GM12878 (cell line): ENCODE data around the gene OR10H1. TPM values are rescaled to one million over a fixed set of nuclear protein-coding genes. Genes with fewer than 3 reads are reported as not detected.

Experiments used
- ATAC-seq: fragments of 200-7000 bp; cut with Tn5 transposase; 3 replicates; pipeline ENCODE4 v1.9.1; 2020; ENCODE audit warnings: mild to moderate bottlenecking, moderate library complexity
- BruUV-seq: library from RNA; stranded (reverse); fragments of 400-500 nt; replicated peaks from 2 replicates; lab custom pipeline; 2021; lab: Mats Ljungman, UMichigan
- CTCF ChIA-PET: fragments of 300-600 bp; sonication (Branson Sonifier 250); formaldehyde crosslinking; extraction: SDS; loops from one replicate; lab custom pipeline; 2021; ENCODE audit warnings: inconsistent platforms; lab: Yijun Ruan, JAX
- POLR2A ChIA-PET: fragments of 350-600 bp; formaldehyde crosslinking; extraction: SDS; loops from one replicate; lab custom pipeline; 2021; ENCODE audit warnings: inconsistent platforms; lab: Charles Lee
- RAD21 ChIA-PET: fragments of 300-600 bp; sonication (Branson Sonifier 250); formaldehyde crosslinking; loops from one replicate; lab custom pipeline; 2023; ENCODE audit warnings: antibody characterized with exemption; ENCODE audit not compliant: unreplicated experiment; lab: Charles Lee
- SMC1A ChIA-PET: fragments of 300-600 bp; sonication (Branson Sonifier 250); formaldehyde crosslinking; loops from one replicate; lab custom pipeline; 2023; ENCODE audit not compliant: unreplicated experiment, uncharacterized antibody; lab: Charles Lee
- DNase-seq: peaks from one replicate; pipeline ENCODE4 v3.0.0-alpha.2; 2011; ENCODE audit warnings: low read depth, low spot score
- FAIRE-seq: peaks from 3 replicates; lab custom pipeline; 2011; peaks lifted over from hg19 to GRCh38; lab: Jason Lieb, UNC
- H2AFZ ChIP-seq: 2 replicates; pipeline ENCODE4 v1.6.0; 2011; ENCODE audit warnings: low read depth, low read length, control low read depth; ENCODE audit not compliant: control insufficient read depth
- H3K27ac ChIP-seq: 2 replicates; pipeline ENCODE4 v1.5.1; 2011; ENCODE audit warnings: control low read depth; ENCODE audit not compliant: control insufficient read depth, insufficient read depth
- H3K27me3 ChIP-seq, 2 experiments: replicated peaks in 1 of 2; 2 replicates each; pipeline versions ENCODE4 v1.6.0 to v1.6.1; 2011; ENCODE audit warnings: low read length in 1 of 2; ENCODE audit not compliant: control insufficient read depth in 2 of 2, insufficient read depth in 2 of 2
- H3K36me3 ChIP-seq, 2 experiments: 2 replicates each; pipeline ENCODE4 v1.5.1; 2011; ENCODE audit warnings: low read length in 1 of 2; ENCODE audit not compliant: control insufficient read depth in 2 of 2, insufficient read depth in 2 of 2
- H3K4me1 ChIP-seq: 2 replicates; pipeline ENCODE4 v1.6.1; 2011; ENCODE audit warnings: mild to moderate bottlenecking, low read length, moderate library complexity, mixed read lengths; ENCODE audit not compliant: control insufficient read depth, insufficient read depth
- H3K4me2 ChIP-seq: 2 replicates; pipeline ENCODE4 v1.6.0; 2011; ENCODE audit warnings: control low read depth; ENCODE audit not compliant: control insufficient read depth, insufficient read depth
- H3K4me3 ChIP-seq: fragments of 200-600 bp; sonication (generic); 2 replicates; pipeline ENCODE4 v1.5.1; 2016
- H3K79me2 ChIP-seq: 2 replicates; pipeline ENCODE4 v1.6.0; 2011; ENCODE audit warnings: low read length; ENCODE audit not compliant: control insufficient read depth, insufficient read depth
- H3K9ac ChIP-seq: 2 replicates; pipeline ENCODE4 v1.8.0; 2011; ENCODE audit warnings: low read length, control low read depth, mixed read lengths; ENCODE audit not compliant: control insufficient read depth, insufficient read depth
- H3K9me3 ChIP-seq: replicated peaks from 3 replicates; pipeline ENCODE4 v1.5.1; 2011; ENCODE audit warnings: mild to moderate bottlenecking, low read length; ENCODE audit not compliant: control insufficient read depth, insufficient read depth
- H4K20me1 ChIP-seq: 2 replicates; pipeline ENCODE4 v1.6.0; 2011; ENCODE audit not compliant: control insufficient read depth, insufficient read depth
- BCLAF1 ChIP-seq: fragments of 450-650 bp; IDR thresholded peaks from 2 replicates; pipeline ENCODE4 v1.6.1; 2017; ENCODE audit warnings: antibody characterized with exemption, mild to moderate bottlenecking, moderate library complexity
- CBX5 ChIP-seq: sonication (generic); IDR thresholded peaks from 2 replicates; pipeline ENCODE4 v1.6.1; 2016; ENCODE audit warnings: low read depth, moderate library complexity, mild to moderate bottlenecking, inconsistent platforms
- EP300 ChIP-seq, 2 experiments: fragments of 150-350 bp in 1 of 2; IDR thresholded peaks; 2 replicates each; pipeline ENCODE4 v1.6.1; 2011 to 2012; ENCODE audit warnings: low read depth in 2 of 2, low read length in 2 of 2, borderline replicate concordance in 1 of 2, improper control_type of control experiment in 1 of 2, inconsistent platforms in 1 of 2; ENCODE audit not compliant: control insufficient read depth in 1 of 2
- MTA3 ChIP-seq: IDR thresholded peaks from 2 replicates; pipeline ENCODE4 v1.6.1; 2012; ENCODE audit warnings: low read length, inconsistent platforms, borderline replicate concordance
- POU2F2 ChIP-seq: IDR thresholded peaks from 3 replicates; pipeline ENCODE4 v1.6.1; 2011; ENCODE audit warnings: low read depth, mild to moderate bottlenecking, low read length, borderline replicate concordance
- YY1 ChIP-seq: IDR thresholded peaks from 2 replicates; pipeline ENCODE4 v1.6.1; 2011; ENCODE audit warnings: low read depth, mild to moderate bottlenecking, low read length
- WGBS: methylation state at CpG from one replicate; pipeline ENCODE4 v1.1.6; 2016; ENCODE audit warnings: low lambda C conversion rate; ENCODE audit not compliant: insufficient replicate concordance, insufficient coverage; ENCODE audit errors: missing lambda C conversion rate; 5-methylcytosine and 5-hydroxymethylcytosine counted together
- in situ Hi-C: fragments of 300-500 bp; cut with MboI; formaldehyde crosslinking; loops from 9 replicates; pipeline ENCODE4 v1.14.3; 2018; ENCODE audit warnings: mixed read lengths
- intact Hi-C: fragments of 100-400 bp; cut with micrococcal nuclease; formaldehyde crosslinking; loops from one replicate; pipeline ENCODE4 v1.14.2; 2022; ENCODE audit not compliant: unreplicated experiment
- polyA plus RNA-seq, 11 experiments: library from polyadenylated mRNA; depleted of rRNA in 4 of 11; unstranded in 6 of 11; stranded (reverse) in 5 of 11; fragments of >200 nt; fragmentation: Nextera tagmentation in 4 of 11; fragmentation: Illumina TruSeq in 1 of 11; extraction: Ambion mirVana in 4 of 11; extraction: Trizol in 1 of 11; gene quantifications; 1 replicate in 1 of 11; 2 replicates in 10 of 11; pipeline versions ENCODE4 v1.2.1 to v1.2.3, GENCODE V29; 2011 to 2016; ENCODE audit warnings: inconsistent platforms in 2 of 11, missing spikeins in 2 of 11, low read depth in 1 of 11
- total RNA-seq, 4 experiments: library from RNA; depleted of rRNA in 3 of 4; stranded (reverse); fragments of >200 nt in 3 of 4; fragmentation: Illumina TruSeq in 1 of 4; extraction: Trizol in 1 of 4; gene quantifications; 2 replicates each; pipeline versions ENCODE4 v1.2.1 to v1.2.3, GENCODE V29; 2013 to 2021

The OR10H1 gene
- total and polyA plus RNA-seq, 10 of the 15 experiments (the other 5 are each of a cell fraction or from before 2014, with no cell fraction given): not detected

- TF ChIP-seq BCLAF1 (no peak), CBX5 (no peak), YY1 (no peak), EP300 (IDR thresholded peaks at IDR 0.05; ENCODE audit: borderline replicate concordance in 1 of 2, control insufficient read depth in 1 of 2, low read depth in 2 of 2, low read length in 2 of 2) (no peak), POU2F2 (no peak)
Observed at GRCh38 chr19:15864824-15865223, 49.4 kb upstream of the OR10H1 start (continued).

- Histone ChIP-seq H2AFZ (no peak overlapping the region), H3K9me3 (no peaks in the 10 kb centered on the region), H3K4me1 (no peaks in the 10 kb centered on the region), H3K9ac (no peak overlapping the region), H3K27ac (no peak overlapping the region), H4K20me1 (no peaks in the 10 kb centered on the region)
- BruUV-seq: no TSS peak
- TF ChIP-seq MTA3: no peak
- TF ChIP-seq, all 136 proteins: peak for 0
- no peaks in the 10 kb centered on the region for H3K36me3 ChIP-seq
- CTCF ChIA-PET: no interaction called here
- H3K27me3 ChIP-seq: no peaks in the 10 kb centered on the region
- ATAC-seq (no peak), DNase-seq (no peak), FAIRE-seq (no peak)
- no peak overlapping the region for H3K4me3 ChIP-seq
- POLR2A ChIA-PET: no interaction called here
- 49% methylated on average over 7 of the region's 8 CpGs for WGBS
- no peak overlapping the region for H3K4me2 ChIP-seq
- intact Hi-C loops: no loop called here
- SMC1A ChIA-PET: no interaction called here
- RAD21 ChIA-PET: no interaction called here
- in situ Hi-C loops: no loop called here
- no peaks in the 10 kb centered on the region for H3K79me2 ChIP-seq
Observed at GRCh38 chr19:15863272-15863671, 47.8 kb upstream of the OR10H1 start.
